ENCODE data around the gene MYH13. TPM values are rescaled to one million over a fixed set of nuclear protein-coding genes. Genes with fewer than 3 reads are reported as not detected.

The MYH13 gene
- total and polyA plus RNA-seq, 2 donors (not counting 3 experiments of a cell fraction or from before 2014, with no cell fraction given), result not detected

GRCh38 chr17:10266296-10266876 lies 106.4 kb downstream of the MYH13 start:
- no peak for FAIRE-seq
- dilution Hi-C loops (cut with MboI; ENCODE audit: extremely low pct_ligation_motif_present, low sequenced_read_pairs), result no loop called here
- no peak overlapping the region for H3K9ac ChIP-seq (replicated peaks; ENCODE audit: extremely low read depth, insufficient read depth, low read length)

More at GRCh38 chr17:10266296-10266876, 106.4 kb downstream of the MYH13 start:
- H3K36me3 ChIP-seq (ENCODE audit: control insufficient read depth in 2 of 2, extremely low read depth in 1 of 2, insufficient read depth in 2 of 2, low read length in 2 of 2), result no peaks in the 10 kb centered on the region
- no peak for TF ChIP-seq MYC (IDR thresholded peaks at IDR 0.05; ENCODE audit: low read depth, low read length)
- no peak for TF ChIP-seq FOS (IDR thresholded peaks at IDR 0.05; ENCODE audit: borderline replicate concordance, insufficient read depth, low read length)
- TF ChIP-seq CTCF (IDR thresholded peaks at IDR 0.05; ENCODE audit: extremely low read depth in 1 of 2, insufficient read depth in 1 of 2, low read depth in 1 of 2, low read length in 2 of 2), result no peak
- no peak for TF ChIP-seq POLR2A (IDR thresholded peaks at IDR 0.05; ENCODE audit: low read depth, low read length)
- TF ChIP-seq MAX (IDR thresholded peaks at IDR 0.05; ENCODE audit: insufficient read depth, insufficient read length), result no peak
- TF ChIP-seq JUN (IDR thresholded peaks at IDR 0.05; ENCODE audit: borderline replicate concordance, insufficient read depth, insufficient read length, low read depth), result no peak
- no peak for TF ChIP-seq POLR2AphosphoS5 (IDR thresholded peaks at IDR 0.05; ENCODE audit: insufficient read depth, low read depth, low read length)
- no peak for TF ChIP-seq GATA2 (IDR thresholded peaks at IDR 0.05; ENCODE audit: insufficient read depth, insufficient read length, low read depth, low read length)
- TF ChIP-seq EZH2 (IDR thresholded peaks at IDR 0.05; ENCODE audit: borderline replicate concordance, low read depth, low read length, severe bottlenecking), result no peak
- H3K79me2 ChIP-seq (ENCODE audit: control insufficient read depth, insufficient read depth, low read length), result no peaks in the 10 kb centered on the region
- ChIA-PET CTCF (no interaction called here), POLR2A (no interaction called here)
- H3K9me1 ChIP-seq (replicated peaks; ENCODE audit: control insufficient read depth, extremely low read depth, insufficient read depth, low read length), result no peaks in the 10 kb centered on the region
- H3K4me2 ChIP-seq (ENCODE audit: insufficient read depth, low read length), result no peak overlapping the region
- intact Hi-C loops (cut with micrococcal nuclease), result no loop called here
- no peak overlapping the region for H3K4me3 ChIP-seq (replicated peaks in 1 of 3; ENCODE audit: insufficient read depth in 1 of 3, low read depth in 1 of 3, low read length in 3 of 3)
- no TSS peak for BruUV-seq (replicated peaks)
- no peaks in the 10 kb centered on the region for H3K27me3 ChIP-seq (ENCODE audit: control insufficient read depth in 2 of 2, insufficient read depth in 2 of 2, low read length in 2 of 2)
- DNase-seq (ENCODE audit: low read depth, low spot score), result no peak
- no peaks in the 10 kb centered on the region for H4K20me1 ChIP-seq (replicated peaks; ENCODE audit: control insufficient read depth, extremely low read depth, insufficient read depth, low read length)
- no peak overlapping the region for H2AFZ ChIP-seq (ENCODE audit: low read depth, low read length)
- H3K27ac ChIP-seq (ENCODE audit: insufficient read depth, low read depth, low read length), result no peak overlapping the region
- peaks cover 11% of the 10 kb centered on the region for H3K9me3 ChIP-seq (replicated peaks; ENCODE audit: control insufficient read depth, insufficient read depth, low read length)
- no peaks in the 10 kb centered on the region for H3K4me1 ChIP-seq (ENCODE audit: control insufficient read depth, extremely low read depth, insufficient read depth, low read length)
